ENCODE measurements around the gene B4GAT1. TPM values are rescaled to one million over a fixed set of nuclear protein-coding genes. Genes with fewer than 3 reads are reported as not detected.

B4GAT1 gene
- total and polyA plus RNA-seq, 4 experiments from 2014 or later, result 9.7 to 12.7 (median 11.0) TPM

DNA sequence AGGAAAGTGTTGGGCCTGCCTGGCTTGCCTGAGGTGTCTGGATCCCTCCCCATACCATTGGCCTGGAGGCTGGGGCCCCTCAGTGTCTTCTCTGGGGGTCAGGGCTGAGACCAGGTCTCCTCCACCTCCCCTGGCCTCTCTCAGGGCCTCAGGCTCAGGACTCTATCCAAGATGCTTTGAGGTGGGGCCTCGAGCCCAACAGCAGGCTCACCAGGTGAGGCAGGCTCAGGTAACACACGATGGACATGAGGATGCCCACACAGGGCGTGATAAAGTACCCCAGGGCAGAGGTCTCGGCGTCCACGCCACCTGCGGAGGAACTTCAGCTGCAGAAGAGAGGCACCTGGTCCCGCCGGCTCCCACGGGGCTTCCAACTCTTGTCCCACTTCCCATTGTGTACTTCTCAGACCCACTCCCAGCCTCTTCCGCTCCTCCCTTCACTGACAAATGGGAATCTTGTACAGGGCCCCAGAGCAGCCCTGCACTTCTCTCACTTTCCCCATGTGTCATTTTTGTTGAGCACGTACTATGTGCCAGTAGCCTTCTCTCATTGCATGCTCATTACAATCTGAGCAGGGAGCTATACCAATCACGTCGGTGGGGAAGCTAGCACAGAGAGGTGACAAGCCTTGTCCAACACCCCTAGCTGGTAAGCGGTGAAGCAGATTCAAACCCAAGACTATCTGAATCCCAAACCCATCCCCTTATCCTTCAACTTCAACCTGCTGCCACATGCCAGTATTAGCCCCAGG is 20.3 kb upstream of the B4GAT1 start:
- peak overlapping the region in 1 of 7 donors; percentile 48 for H3K27ac Mint-ChIP-seq
- ChIA-PET POLR2A (ENCODE audit: partially characterized antibody) (interaction anchor here (1.6 kb wide), 1 partner anchor 112 kb away, joined by 4 read pairs; no protein-coding TSS in a partner anchor), CTCF (ENCODE audit: partially characterized antibody) (interaction anchor here (8.9 kb wide), 1 partner anchor 19 kb away, joined by 87 read pairs; no protein-coding TSS in a partner anchor)
- H3K9me3 Mint-ChIP-seq, result no peaks in the 10 kb centered on the region
- no peak for DNase-seq
- peaks cover 0 to 2% of the 10 kb centered on the region in 2 donors for H3K36me3 Mint-ChIP-seq
- no peak overlapping the region for H3K27ac ChIP-seq (ENCODE audit: low read depth, low read length)
- no peaks in the 10 kb centered on the region for H3K36me3 ChIP-seq (ENCODE audit: insufficient read depth, low read length)
- intact Hi-C loops (cut with micrococcal nuclease), result no loop called here
- H3K4me1 Mint-ChIP-seq, result peaks cover 4 to 15% (median 12%) of the 10 kb centered on the region in 4 donors
- no peaks in the 10 kb centered on the region for H3K27me3 Mint-ChIP-seq
- no peak overlapping the region for H3K4me3 ChIP-seq (ENCODE audit: low read length in 2 of 2)
- peak overlapping the region in 2 of 8 donors; percentile 6 to 36 for H3K4me3 Mint-ChIP-seq
- H3K4me1 ChIP-seq (ENCODE audit: insufficient read depth, low read length), result peaks cover 11% of the 10 kb centered on the region
- H3K9me3 ChIP-seq (ENCODE audit: control insufficient read depth in 1 of 2, low read length in 2 of 2), result no peaks in the 10 kb centered on the region
- H3K27me3 ChIP-seq (ENCODE audit: insufficient read depth, low read length), result no peaks in the 10 kb centered on the region

DNA sequence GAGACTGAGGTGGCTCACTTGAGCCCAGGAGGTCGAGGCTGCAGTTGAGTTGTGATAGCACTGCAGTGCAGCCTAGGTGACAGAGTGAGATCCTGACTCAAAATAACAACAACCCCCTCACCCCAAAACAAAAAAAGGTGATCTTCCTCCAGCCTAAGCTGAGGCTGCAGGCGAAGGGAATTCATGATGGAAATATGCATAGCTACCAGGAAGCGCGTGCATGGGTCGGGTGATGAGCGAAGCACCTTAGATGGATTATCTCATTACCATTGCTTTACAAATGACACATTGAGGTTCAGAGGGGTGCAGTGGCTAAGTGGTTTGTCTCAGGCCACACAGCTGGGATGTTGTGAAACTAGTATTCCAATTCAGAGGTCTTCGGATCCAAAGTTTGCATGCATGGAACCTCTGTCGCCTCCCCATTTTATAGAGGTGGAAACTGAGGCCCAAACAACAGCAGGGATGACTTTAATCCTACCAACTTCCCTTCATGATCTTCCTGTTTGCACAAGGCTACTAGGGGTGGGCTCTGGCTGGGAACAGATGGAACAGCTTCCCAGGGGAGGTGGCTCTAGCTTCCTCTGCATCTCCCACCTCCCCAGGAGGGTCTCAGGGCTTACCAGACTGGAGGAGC is 19.5 kb upstream of the B4GAT1 start:
- H3K4me3 Mint-ChIP-seq, result no peak overlapping the region
- H3K27me3 ChIP-seq (ENCODE audit: insufficient read depth, low read length), result no peaks in the 10 kb centered on the region
- peaks cover 2 to 13% (median 8%) of the 10 kb centered on the region in 4 donors for H3K4me1 Mint-ChIP-seq
- no peaks in the 10 kb centered on the region for H3K9me3 ChIP-seq (ENCODE audit: control insufficient read depth in 1 of 2, low read length in 2 of 2)
- H3K36me3 ChIP-seq (ENCODE audit: insufficient read depth, low read length), result no peaks in the 10 kb centered on the region
- ChIA-PET CTCF (ENCODE audit: partially characterized antibody) (interaction anchor here (1.9 to 8.9 kb wide), 3 partner anchors 11 to 20 kb away, joined by 5 to 87 read pairs (median 8); no protein-coding TSS in a partner anchor), POLR2A (ENCODE audit: partially characterized antibody) (interaction anchor here (1.0 to 1.6 kb wide), 2 partner anchors 19 to 112 kb away, joined by 3 to 4 read pairs; no protein-coding TSS in a partner anchor)
- DNase-seq, result no peak
- peaks cover 5% of the 10 kb centered on the region for H3K4me1 ChIP-seq (ENCODE audit: insufficient read depth, low read length)
- H3K9me3 Mint-ChIP-seq, result no peaks in the 10 kb centered on the region
- peak overlapping the region in 1 of 7 donors; percentile 48 for H3K27ac Mint-ChIP-seq
- no peak overlapping the region for H3K4me3 ChIP-seq (ENCODE audit: low read length in 2 of 2)
- H3K27ac ChIP-seq (ENCODE audit: low read depth, low read length), result no peak overlapping the region
- no peaks in the 10 kb centered on the region for H3K27me3 Mint-ChIP-seq
- no peaks in the 10 kb centered on the region for H3K36me3 Mint-ChIP-seq
- intact Hi-C loops (cut with micrococcal nuclease), result no loop called here

DNA sequence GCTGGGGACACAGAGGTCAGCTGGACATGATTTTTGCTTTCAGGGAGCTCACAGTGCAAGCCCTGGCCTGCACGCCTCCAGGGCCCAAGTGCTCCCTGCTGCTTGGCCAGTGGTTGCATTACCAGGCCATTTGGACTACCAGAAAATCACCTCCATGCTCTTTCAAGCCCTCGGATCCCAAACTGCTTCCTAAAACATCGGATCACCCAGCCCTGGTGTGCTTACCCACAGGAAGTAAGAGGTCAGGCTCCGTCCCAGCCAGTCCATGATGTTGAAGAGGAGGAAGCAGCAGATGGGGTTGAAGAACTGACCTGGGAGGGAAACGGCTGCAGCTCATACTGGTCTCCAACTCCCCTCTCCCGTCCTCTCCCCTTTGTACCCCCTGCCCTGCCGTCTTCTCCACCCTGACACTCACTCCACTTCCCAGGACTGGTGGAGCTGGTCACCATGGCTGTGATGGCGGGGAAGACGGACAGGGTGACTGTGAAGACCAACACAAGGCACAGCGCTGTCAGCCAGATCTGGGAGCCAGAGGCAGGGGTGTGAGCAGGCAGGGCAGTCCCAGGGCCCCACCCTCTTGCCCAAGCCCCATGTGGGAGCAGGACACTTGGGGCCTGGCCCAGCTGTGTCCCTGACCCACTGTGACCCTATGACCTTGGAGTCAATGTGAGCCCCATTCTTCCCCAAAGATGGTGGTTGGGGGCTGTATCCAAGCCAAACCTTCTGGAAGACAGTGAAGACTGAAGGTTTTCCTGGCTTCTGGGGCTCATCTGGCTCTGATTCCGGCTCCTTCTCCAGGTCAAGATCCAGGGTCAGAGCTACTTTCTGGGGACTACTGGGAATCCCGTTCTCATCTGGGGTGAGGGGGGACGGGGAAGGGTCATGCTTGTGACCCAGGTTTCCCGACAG is 18.5 kb upstream of the B4GAT1 start:
- H3K9me3 Mint-ChIP-seq, result no peaks in the 10 kb centered on the region
- no peak overlapping the region for H3K4me3 Mint-ChIP-seq
- intact Hi-C loops (cut with micrococcal nuclease), result loop anchor here (2.0 kb wide), 1 partner anchor 23 kb away; no protein-coding TSS in a partner anchor

DNA sequence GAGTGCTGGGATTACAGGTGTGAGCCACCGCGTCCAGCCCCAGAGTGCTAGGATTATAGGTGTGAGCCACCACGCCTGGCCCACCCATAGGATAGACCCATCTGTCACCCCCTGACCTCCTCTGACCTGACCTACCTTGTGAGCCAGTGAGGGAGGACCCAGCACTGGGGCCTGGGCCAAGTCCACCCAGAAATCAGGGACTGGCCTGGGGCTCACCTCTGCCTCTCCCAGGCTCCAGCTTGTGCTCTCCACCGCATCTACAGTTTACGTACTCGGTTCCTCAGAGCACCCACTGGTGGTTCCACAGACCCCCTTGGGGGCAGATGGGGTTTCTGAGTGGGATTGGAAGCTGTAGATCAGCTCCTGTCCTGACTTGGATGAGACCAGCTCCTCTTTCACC is 17.7 kb upstream of the B4GAT1 start:
- Mint-ChIP-seq H3K4me1 (peaks cover 0 to 7% (median 7%) of the 10 kb centered on the region in 4 donors), H3K27ac (peak overlapping the region in 1 of 7 donors; percentile 29), H3K4me3 (no peak overlapping the region), H3K9me3 (no peaks in the 10 kb centered on the region), H3K27me3 (no peaks in the 10 kb centered on the region), H3K36me3 (no peaks in the 10 kb centered on the region)
- ChIA-PET CTCF (ENCODE audit: partially characterized antibody) (interaction anchor here (0.9 to 8.9 kb wide), 3 partner anchors 9 to 22 kb away, joined by 4 to 87 read pairs (median 8); no protein-coding TSS in a partner anchor), POLR2A (ENCODE audit: partially characterized antibody) (interaction anchor here (1.6 kb wide), 1 partner anchor 18 kb away, joined by 5 read pairs; the partner anchor contains the start of gene B4GAT1)
- H3K4me3 ChIP-seq (ENCODE audit: low read length in 2 of 2), result no peak overlapping the region
- no peaks in the 10 kb centered on the region for H3K4me1 ChIP-seq (ENCODE audit: insufficient read depth, low read length)
- no peaks in the 10 kb centered on the region for H3K36me3 ChIP-seq (ENCODE audit: insufficient read depth, low read length)
- H3K27me3 ChIP-seq (ENCODE audit: insufficient read depth, low read length), result no peaks in the 10 kb centered on the region
- no peak for DNase-seq
- intact Hi-C loops (cut with micrococcal nuclease), result loop anchor here (2.0 kb wide), 1 partner anchor 24 kb away; no protein-coding TSS in a partner anchor
- no peaks in the 10 kb centered on the region for H3K9me3 ChIP-seq (ENCODE audit: control insufficient read depth in 1 of 2, low read length in 2 of 2)
- H3K27ac ChIP-seq (ENCODE audit: low read depth, low read length), result no peak overlapping the region

More for the DNA sequence above, 18.5 kb upstream of the B4GAT1 start:
- Histone ChIP-seq H3K27me3 (ENCODE audit: insufficient read depth, low read length) (no peaks in the 10 kb centered on the region), H3K27ac (ENCODE audit: low read depth, low read length) (no peak overlapping the region), H3K9me3 (ENCODE audit: control insufficient read depth in 1 of 2, low read length in 2 of 2) (no peaks in the 10 kb centered on the region), H3K36me3 (ENCODE audit: insufficient read depth, low read length) (no peaks in the 10 kb centered on the region), H3K4me1 (ENCODE audit: insufficient read depth, low read length) (peaks cover 2% of the 10 kb centered on the region), H3K4me3 (ENCODE audit: low read length in 2 of 2) (no peak overlapping the region)
- POLR2A ChIA-PET (ENCODE audit: partially characterized antibody), result interaction anchor here (1.0 to 1.6 kb wide), 2 partner anchors 18 to 20 kb away, joined by 3 to 5 read pairs; partner anchors contain the start of gene B4GAT1
- no peak for DNase-seq
- H3K27me3 Mint-ChIP-seq, result no peaks in the 10 kb centered on the region
- H3K4me1 Mint-ChIP-seq, result peaks cover 2 to 12% (median 8%) of the 10 kb centered on the region in 4 donors
- peak overlapping the region in 1 of 7 donors; percentile 29 for H3K27ac Mint-ChIP-seq
- CTCF ChIA-PET (ENCODE audit: partially characterized antibody), result interaction anchor here (0.9 to 8.9 kb wide), 4 partner anchors 10 to 21 kb away, joined by 4 to 87 read pairs (median 6); no protein-coding TSS in a partner anchor
- no peaks in the 10 kb centered on the region for H3K36me3 Mint-ChIP-seq

DNA sequence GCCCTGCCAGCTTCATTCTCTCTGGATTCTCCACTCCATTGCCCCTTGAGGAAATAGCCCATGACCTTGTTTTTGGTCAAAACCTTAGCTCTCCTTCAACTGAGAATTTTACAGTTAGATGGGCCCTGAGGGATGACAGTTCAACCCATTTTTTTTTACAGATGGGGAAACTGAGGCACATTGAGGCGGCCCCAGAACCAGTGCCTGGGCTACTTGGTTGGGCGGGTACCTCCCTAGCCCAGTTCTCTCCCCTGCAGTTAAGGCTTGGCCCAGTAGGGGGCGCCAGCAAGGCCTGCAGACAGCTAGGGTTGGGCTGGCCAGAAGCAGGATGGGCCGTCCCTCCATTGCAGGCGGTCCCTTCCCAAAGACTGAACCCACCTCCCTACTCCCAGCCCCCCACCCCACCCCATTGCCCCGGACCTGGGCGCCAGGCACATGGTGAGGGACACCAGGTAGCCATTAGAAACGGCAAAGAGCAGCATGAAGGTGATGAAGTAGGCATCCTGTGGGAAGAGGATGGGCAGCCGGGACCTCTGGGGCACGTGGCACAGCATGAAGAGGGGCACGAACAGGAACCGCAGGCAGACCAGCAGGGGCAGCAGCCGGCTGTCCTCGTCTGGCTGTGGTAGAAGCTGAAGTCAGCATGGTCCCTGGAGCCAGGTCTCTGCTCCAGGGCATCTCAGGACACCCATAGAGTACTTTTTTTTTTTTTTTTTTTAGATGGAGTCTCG is 16.5 kb upstream of the B4GAT1 start:
- Mint-ChIP-seq H3K4me1 (peaks cover 0 to 2% (median under 1%) of the 10 kb centered on the region in 4 donors), H3K36me3 (no peaks in the 10 kb centered on the region), H3K9me3 (no peaks in the 10 kb centered on the region), H3K27ac (peak overlapping the region in 2 of 7 donors; percentile 12 to 16), H3K27me3 (no peaks in the 10 kb centered on the region), H3K4me3 (no peak overlapping the region)
- no peaks in the 10 kb centered on the region for H3K36me3 ChIP-seq (ENCODE audit: insufficient read depth, low read length)
- intact Hi-C loops (cut with micrococcal nuclease), result loop anchor here (2.0 kb wide), 1 partner anchor 25 kb away; no protein-coding TSS in a partner anchor
- CTCF ChIA-PET (ENCODE audit: partially characterized antibody), result interaction anchor here (0.6 to 8.9 kb wide), 11 partner anchors 8 to 519 kb away, joined by 3 to 87 read pairs (median 3); partner anchors contain the start of gene BRMS1
- no peaks in the 10 kb centered on the region for H3K9me3 ChIP-seq (ENCODE audit: control insufficient read depth in 1 of 2, low read length in 2 of 2)
- no peak overlapping the region for H3K27ac ChIP-seq (ENCODE audit: low read depth, low read length)
- peak; percentile 38 to 59 (median 46) for DNase-seq
- no peaks in the 10 kb centered on the region for H3K27me3 ChIP-seq (ENCODE audit: insufficient read depth, low read length)
- H3K4me1 ChIP-seq (ENCODE audit: insufficient read depth, low read length), result no peaks in the 10 kb centered on the region
- H3K4me3 ChIP-seq (ENCODE audit: low read length in 2 of 2), result no peak overlapping the region
- POLR2A ChIA-PET (ENCODE audit: partially characterized antibody), result interaction anchor here (0.6 kb wide), 1 partner anchor 285 kb away, joined by 3 read pairs; no protein-coding TSS in a partner anchor

DNA sequence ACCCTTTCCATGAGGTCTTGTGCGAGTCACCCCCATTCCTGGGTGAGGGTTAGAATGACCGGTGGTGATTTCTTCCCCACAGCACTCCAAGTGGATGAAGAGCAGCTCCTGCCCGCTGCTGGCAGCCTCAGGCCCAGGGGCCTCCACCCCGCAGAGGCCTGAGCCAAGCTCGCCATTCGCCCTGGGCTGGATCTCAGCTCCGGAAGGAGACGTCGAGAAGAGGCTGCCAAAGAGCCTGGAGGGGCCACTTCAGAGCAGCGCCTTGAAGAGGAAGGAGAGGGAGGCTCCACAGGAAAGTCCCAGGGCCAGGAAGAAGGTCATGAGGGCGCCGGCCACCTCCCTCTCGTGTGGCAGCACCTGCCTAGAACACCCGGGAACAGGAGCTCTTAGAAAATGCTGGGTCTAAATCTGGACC is 15.8 kb upstream of the B4GAT1 start:
- H3K36me3 ChIP-seq (ENCODE audit: insufficient read depth, low read length), result no peaks in the 10 kb centered on the region
- no peaks in the 10 kb centered on the region for H3K4me1 ChIP-seq (ENCODE audit: insufficient read depth, low read length)
- Mint-ChIP-seq H3K27me3 (no peaks in the 10 kb centered on the region), H3K27ac (peak overlapping the region in 1 of 7 donors; percentile 41), H3K4me3 (no peak overlapping the region), H3K9me3 (no peaks in the 10 kb centered on the region), H3K36me3 (no peaks in the 10 kb centered on the region), H3K4me1 (peaks cover 0 to 2% (median under 1%) of the 10 kb centered on the region in 4 donors)
- CTCF ChIA-PET (ENCODE audit: partially characterized antibody), result interaction anchor here (0.7 to 8.9 kb wide), 8 partner anchors 11 to 138 kb away, joined by 3 to 87 read pairs (median 4); partner anchors contain the start of gene BRMS1
- no peaks in the 10 kb centered on the region for H3K27me3 ChIP-seq (ENCODE audit: insufficient read depth, low read length)
- DNase-seq, result no peak
- POLR2A ChIA-PET (ENCODE audit: partially characterized antibody), result interaction anchor here (0.6 kb wide), 1 partner anchor 285 kb away, joined by 3 read pairs; no protein-coding TSS in a partner anchor
- H3K9me3 ChIP-seq (ENCODE audit: control insufficient read depth in 1 of 2, low read length in 2 of 2), result no peaks in the 10 kb centered on the region
- H3K27ac ChIP-seq (ENCODE audit: low read depth, low read length), result no peak overlapping the region
- H3K4me3 ChIP-seq (ENCODE audit: low read length in 2 of 2), result no peak overlapping the region
- intact Hi-C loops (cut with micrococcal nuclease), result no loop called here
